HEK293 (cell line): ENCODE measurements around the gene ZNF311.

ENCODE experiments used
- CTCF ChIA-PET: fragments of 350-600 bp; formaldehyde crosslinking; extraction: SDS; loops from one replicate; lab custom pipeline; 2021; ENCODE audit warnings: antibody characterized with exemption; lab: Yijun Ruan, JAX
- POLR2A ChIA-PET: fragments of 300-600 bp; formaldehyde crosslinking; extraction: SDS; loops from one replicate; lab custom pipeline; 2020; ENCODE audit warnings: antibody characterized with exemption, inconsistent platforms; lab: Yijun Ruan, JAX
- H3K27ac ChIP-seq: fragments of 200-500 bp; sonication (Bioruptor generic); 2 replicates; pipeline ENCODE4 v1.5.1; 2014; ENCODE audit warnings: low read depth, low read length, control low read depth, inconsistent platforms; ENCODE audit errors: extremely low read depth
- H3K36me3 ChIP-seq, 2 experiments: fragments of 200-500 bp in 1 of 2; sonication (Bioruptor generic) in 1 of 2; 1 replicate in 1 of 2; 2 replicates in 1 of 2; pipeline ENCODE4 v1.5.1; 2014 to 2017; ENCODE audit warnings: inconsistent platforms in 2 of 2, low read length in 2 of 2; ENCODE audit not compliant: control insufficient read depth in 2 of 2, insufficient read depth in 1 of 2
- H3K4me1 ChIP-seq: fragments of 200-500 bp; sonication (Bioruptor generic); 2 replicates; pipeline ENCODE4 v1.5.1; 2014; ENCODE audit warnings: mild to moderate bottlenecking, low read length, inconsistent platforms; ENCODE audit not compliant: control insufficient read depth, insufficient read depth
- H3K4me3 ChIP-seq: 2 replicates; pipeline ENCODE4 v1.5.1; 2011; ENCODE audit warnings: low read depth, mild to moderate bottlenecking, control low read depth, low read length, moderate library complexity
- H3K9me3 ChIP-seq: fragments of 200-500 bp; sonication (Bioruptor generic); 2 replicates; pipeline ENCODE4 v1.5.1; 2014; ENCODE audit warnings: low read depth, low read length, inconsistent platforms; ENCODE audit not compliant: control insufficient read depth, insufficient read depth
- EGR2 ChIP-seq: fragments of 450-650 bp; formaldehyde crosslinking; IDR thresholded peaks from 2 replicates; pipeline ENCODE4 v1.5.1; 2016; ENCODE audit warnings: low read depth, missing biosample characterization, missing genetic modification characterization
- GLI4 ChIP-seq: fragments of 450-650 bp; formaldehyde crosslinking; IDR thresholded peaks from 2 replicates; pipeline ENCODE4 v1.5.1; 2016; ENCODE audit warnings: missing biosample characterization, missing genetic modification characterization
- IKZF3 ChIP-seq: fragments of 450-650 bp; IDR thresholded peaks from 2 replicates; pipeline ENCODE4 v1.5.0; 2018; ENCODE audit warnings: missing biosample characterization, mild to moderate bottlenecking, missing genetic modification characterization, moderate library complexity
- MYNN ChIP-seq: fragments of 450-650 bp; formaldehyde crosslinking; IDR thresholded peaks from 2 replicates; pipeline ENCODE4 v1.5.1; 2016; ENCODE audit warnings: missing biosample characterization, missing genetic modification characterization, borderline replicate concordance
- ZBTB11 ChIP-seq: fragments of 450-650 bp; formaldehyde crosslinking; conservative IDR thresholded peaks from 2 replicates; pipeline ENCODE4 v1.5.1; 2016; ENCODE audit warnings: low read depth, missing biosample characterization, missing genetic modification characterization
- ZBTB26 ChIP-seq: fragments of 450-650 bp; formaldehyde crosslinking; optimal IDR thresholded peaks from 2 replicates; pipeline ENCODE3; 2016; ENCODE audit warnings: missing biosample characterization, mild to moderate bottlenecking, missing genetic modification characterization
- ZBTB48 ChIP-seq: fragments of 450-650 bp; formaldehyde crosslinking; IDR thresholded peaks from 2 replicates; pipeline ENCODE4 v1.5.1; 2016; ENCODE audit warnings: missing biosample characterization, missing genetic modification characterization
- ZFP37 ChIP-seq: fragments of 450-650 bp; formaldehyde crosslinking; IDR thresholded peaks from 2 replicates; pipeline ENCODE4 v1.5.1; 2016; ENCODE audit warnings: missing biosample characterization, missing genetic modification characterization
- ZNF133 ChIP-seq: fragments of 450-650 bp; formaldehyde crosslinking; IDR thresholded peaks from 2 replicates; pipeline ENCODE4 v1.5.1; 2016; ENCODE audit warnings: missing biosample characterization, missing genetic modification characterization
- ZNF24 ChIP-seq: fragments of 450-650 bp; formaldehyde crosslinking; IDR thresholded peaks from 2 replicates; pipeline ENCODE4 v1.5.1; 2016; ENCODE audit warnings: missing biosample characterization, missing genetic modification characterization
- ZNF341 ChIP-seq: fragments of 450-650 bp; formaldehyde crosslinking; IDR thresholded peaks from 2 replicates; pipeline ENCODE4; 2016; ENCODE audit warnings: low read depth, missing biosample characterization, missing genetic modification characterization
- ZNF501 ChIP-seq: fragments of 450-650 bp; formaldehyde crosslinking; IDR thresholded peaks from 2 replicates; pipeline ENCODE4 v1.5.1; 2016; ENCODE audit warnings: missing biosample characterization, missing genetic modification characterization
- ZNF521 ChIP-seq: fragments of 450-650 bp; formaldehyde crosslinking; IDR thresholded peaks from 2 replicates; pipeline ENCODE4 v1.5.1; 2017; ENCODE audit warnings: missing biosample characterization, mild to moderate bottlenecking, missing genetic modification characterization
- ZNF544 ChIP-seq: fragments of 450-650 bp; formaldehyde crosslinking; IDR thresholded peaks from 2 replicates; pipeline ENCODE4 v1.5.0; 2017; ENCODE audit warnings: missing biosample characterization, missing genetic modification characterization
- ZNF624 ChIP-seq: fragments of 450-650 bp; formaldehyde crosslinking; IDR thresholded peaks from 2 replicates; pipeline ENCODE4 v1.5.1; 2017; ENCODE audit warnings: missing biosample characterization, missing genetic modification characterization
- ZSCAN16 ChIP-seq: fragments of 450-650 bp; formaldehyde crosslinking; IDR thresholded peaks from 2 replicates; pipeline ENCODE4 v1.5.1; 2016; ENCODE audit warnings: missing biosample characterization, missing genetic modification characterization
- TF ChIP-seq, protein P1 (sequence below): fragments of 450-650 bp; formaldehyde crosslinking; IDR thresholded peaks from 2 replicates; pipeline ENCODE4 v1.5.1; 2016; ENCODE audit warnings: missing biosample characterization, missing genetic modification characterization, borderline replicate concordance
- TF ChIP-seq, protein P2 (sequence below): fragments of 450-650 bp; formaldehyde crosslinking; IDR thresholded peaks from 2 replicates; pipeline ENCODE4 v1.5.1; 2016; ENCODE audit warnings: missing biosample characterization, missing genetic modification characterization
- TF ChIP-seq, protein P3 (sequence below): fragments of 450-650 bp; formaldehyde crosslinking; IDR thresholded peaks from 2 replicates; pipeline ENCODE4 v1.5.1; 2016; ENCODE audit warnings: missing biosample characterization, missing genetic modification characterization

The ZNF311 gene

DNA sequence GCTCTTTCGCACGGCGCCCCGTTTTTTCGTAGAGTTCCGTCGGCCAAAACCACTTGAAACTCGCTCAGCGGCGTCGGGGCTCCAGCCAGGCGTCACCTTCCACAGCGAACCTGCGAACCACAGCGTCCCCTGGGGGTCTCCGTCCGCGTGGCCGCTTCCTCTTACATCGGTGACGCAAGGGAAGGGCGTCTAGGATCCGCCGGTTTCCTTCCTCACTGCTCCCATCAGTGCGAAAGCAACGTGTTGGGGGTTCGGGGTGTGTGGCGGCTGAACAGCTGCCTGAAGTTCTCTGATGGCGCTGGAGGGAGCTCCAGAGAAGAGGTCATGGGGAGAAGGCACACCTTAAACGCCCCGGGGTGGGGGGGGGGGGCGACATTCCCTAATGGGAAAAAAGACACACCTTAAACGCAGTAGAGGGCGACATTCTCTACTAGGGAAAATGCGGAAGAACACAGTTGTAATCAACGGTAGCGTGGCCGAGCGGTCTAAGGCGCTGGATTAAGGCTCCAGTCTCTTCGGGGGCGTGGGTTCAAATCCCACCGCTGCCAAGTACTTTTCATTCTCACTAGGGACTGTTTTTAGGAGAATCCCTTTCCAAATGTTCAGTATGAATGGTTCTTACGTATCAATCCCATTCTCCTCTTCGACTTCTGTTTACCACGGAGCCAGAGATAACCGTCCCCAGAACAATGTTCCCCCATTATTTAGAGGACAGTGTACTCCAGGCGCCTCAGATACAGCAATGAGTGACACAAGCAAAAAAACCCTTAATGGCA, 16.4 kb downstream of the ZNF311 start:
- H3K4me3 ChIP-seq = no peak overlapping the region

GRCh38 chr6:28985462-28986164, 19.5 kb downstream of the ZNF311 start:
- H3K4me3 ChIP-seq = peak overlapping the region; percentile 26
- POLR2A ChIA-PET = interaction anchor here (0.6 to 2.7 kb wide), 20 partner anchors 11 to 562 kb away, joined by 3 to 20 read pairs (median 4); partner anchors contain the start of gene TRIM27
- peak overlapping the region; percentile 44 for H3K27ac ChIP-seq
- H3K9me3 ChIP-seq = no peaks in the 10 kb centered on the region
- H3K36me3 ChIP-seq = no peaks in the 10 kb centered on the region
- H3K4me1 ChIP-seq = no peaks in the 10 kb centered on the region
- CTCF ChIA-PET = interaction anchor here (0.6 to 3.3 kb wide), 10 partner anchors 9 to 497 kb away, joined by 3 to 19 read pairs (median 3); no protein-coding TSS in a partner anchor
- TF ChIP-seq ZBTB26 (tag by site-specific recombination) (peak; percentile 29), ZNF521 (tag by site-specific recombination) (no peak), ZBTB11 (0 out of 2 replicates have a peak, but pooled peaks have one; percentile 38), IKZF3 (tag by site-specific recombination) (peak; percentile 82; the same call in 1 of the 2 replicates), ZNF501 (tag by site-specific recombination) (no peak), ZBTB48 (tag by site-specific recombination) (no peak; the same call in 1 of the 2 replicates), ZNF624 (tag by site-specific recombination) (no peak), EGR2 (tag by site-specific recombination) (0 out of 2 replicates have a peak, but pooled peaks have one; percentile 8), ZFP37 (no peak), ZNF133 (tag by site-specific recombination) (no peak), MYNN (tag by site-specific recombination) (no peak), ZNF341 (tag by site-specific recombination) (0 out of 2 replicates have a peak, but pooled peaks have one; percentile 19), ZSCAN16 (no peak), ZNF24 (tag by site-specific recombination) (peak; percentile 17; the same call in 1 of the 2 replicates), GLI4 (no peak)
- TF ChIP-seq, protein P1, sequence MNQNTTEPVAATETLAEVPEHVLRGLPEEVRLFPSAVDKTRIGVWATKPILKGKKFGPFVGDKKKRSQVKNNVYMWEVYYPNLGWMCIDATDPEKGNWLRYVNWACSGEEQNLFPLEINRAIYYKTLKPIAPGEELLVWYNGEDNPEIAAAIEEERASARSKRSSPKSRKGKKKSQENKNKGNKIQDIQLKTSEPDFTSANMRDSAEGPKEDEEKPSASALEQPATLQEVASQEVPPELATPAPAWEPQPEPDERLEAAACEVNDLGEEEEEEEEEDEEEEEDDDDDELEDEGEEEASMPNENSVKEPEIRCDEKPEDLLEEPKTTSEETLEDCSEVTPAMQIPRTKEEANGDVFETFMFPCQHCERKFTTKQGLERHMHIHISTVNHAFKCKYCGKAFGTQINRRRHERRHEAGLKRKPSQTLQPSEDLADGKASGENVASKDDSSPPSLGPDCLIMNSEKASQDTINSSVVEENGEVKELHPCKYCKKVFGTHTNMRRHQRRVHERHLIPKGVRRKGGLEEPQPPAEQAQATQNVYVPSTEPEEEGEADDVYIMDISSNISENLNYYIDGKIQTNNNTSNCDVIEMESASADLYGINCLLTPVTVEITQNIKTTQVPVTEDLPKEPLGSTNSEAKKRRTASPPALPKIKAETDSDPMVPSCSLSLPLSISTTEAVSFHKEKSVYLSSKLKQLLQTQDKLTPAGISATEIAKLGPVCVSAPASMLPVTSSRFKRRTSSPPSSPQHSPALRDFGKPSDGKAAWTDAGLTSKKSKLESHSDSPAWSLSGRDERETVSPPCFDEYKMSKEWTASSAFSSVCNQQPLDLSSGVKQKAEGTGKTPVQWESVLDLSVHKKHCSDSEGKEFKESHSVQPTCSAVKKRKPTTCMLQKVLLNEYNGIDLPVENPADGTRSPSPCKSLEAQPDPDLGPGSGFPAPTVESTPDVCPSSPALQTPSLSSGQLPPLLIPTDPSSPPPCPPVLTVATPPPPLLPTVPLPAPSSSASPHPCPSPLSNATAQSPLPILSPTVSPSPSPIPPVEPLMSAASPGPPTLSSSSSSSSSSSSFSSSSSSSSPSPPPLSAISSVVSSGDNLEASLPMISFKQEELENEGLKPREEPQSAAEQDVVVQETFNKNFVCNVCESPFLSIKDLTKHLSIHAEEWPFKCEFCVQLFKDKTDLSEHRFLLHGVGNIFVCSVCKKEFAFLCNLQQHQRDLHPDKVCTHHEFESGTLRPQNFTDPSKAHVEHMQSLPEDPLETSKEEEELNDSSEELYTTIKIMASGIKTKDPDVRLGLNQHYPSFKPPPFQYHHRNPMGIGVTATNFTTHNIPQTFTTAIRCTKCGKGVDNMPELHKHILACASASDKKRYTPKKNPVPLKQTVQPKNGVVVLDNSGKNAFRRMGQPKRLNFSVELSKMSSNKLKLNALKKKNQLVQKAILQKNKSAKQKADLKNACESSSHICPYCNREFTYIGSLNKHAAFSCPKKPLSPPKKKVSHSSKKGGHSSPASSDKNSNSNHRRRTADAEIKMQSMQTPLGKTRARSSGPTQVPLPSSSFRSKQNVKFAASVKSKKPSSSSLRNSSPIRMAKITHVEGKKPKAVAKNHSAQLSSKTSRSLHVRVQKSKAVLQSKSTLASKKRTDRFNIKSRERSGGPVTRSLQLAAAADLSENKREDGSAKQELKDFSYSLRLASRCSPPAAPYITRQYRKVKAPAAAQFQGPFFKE (tag by site-specific recombination) = no peak
- TF ChIP-seq, protein P2, sequence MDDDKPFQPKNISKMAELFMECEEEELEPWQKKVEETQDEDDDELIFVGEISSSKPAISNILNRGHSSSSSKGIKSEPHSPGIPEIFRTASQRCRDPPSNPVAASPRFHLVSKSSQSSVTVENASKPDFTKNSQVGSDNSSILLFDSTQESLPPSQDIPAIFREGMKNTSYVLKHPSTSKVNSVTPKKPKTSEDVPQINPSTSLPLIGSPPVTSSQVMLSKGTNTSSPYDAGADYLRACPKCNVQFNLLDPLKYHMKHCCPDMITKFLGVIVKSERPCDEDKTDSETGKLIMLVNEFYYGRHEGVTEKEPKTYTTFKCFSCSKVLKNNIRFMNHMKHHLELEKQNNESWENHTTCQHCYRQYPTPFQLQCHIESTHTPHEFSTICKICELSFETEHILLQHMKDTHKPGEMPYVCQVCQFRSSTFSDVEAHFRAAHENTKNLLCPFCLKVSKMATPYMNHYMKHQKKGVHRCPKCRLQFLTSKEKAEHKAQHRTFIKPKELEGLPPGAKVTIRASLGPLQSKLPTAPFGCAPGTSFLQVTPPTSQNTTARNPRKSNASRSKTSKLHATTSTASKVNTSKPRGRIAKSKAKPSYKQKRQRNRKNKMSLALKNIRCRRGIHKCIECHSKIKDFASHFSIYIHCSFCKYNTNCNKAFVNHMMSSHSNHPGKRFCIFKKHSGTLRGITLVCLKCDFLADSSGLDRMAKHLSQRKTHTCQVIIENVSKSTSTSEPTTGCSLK = no peak

More for the DNA sequence above, 16.4 kb downstream of the ZNF311 start:
- ChIA-PET CTCF (interaction anchor here (0.6 to 1.2 kb wide), 2 partner anchors 28 to 97 kb away, joined by 3 to 4 read pairs; no protein-coding TSS in a partner anchor), POLR2A (no interaction called here)
- Histone ChIP-seq H3K9me3 (no peaks in the 10 kb centered on the region), H3K4me1 (no peaks in the 10 kb centered on the region), H3K27ac (no peak overlapping the region), H3K36me3 (no peaks in the 10 kb centered on the region)
- TF ChIP-seq ZNF544 (tag by site-specific recombination) = no peak
- TF ChIP-seq, protein P3, sequence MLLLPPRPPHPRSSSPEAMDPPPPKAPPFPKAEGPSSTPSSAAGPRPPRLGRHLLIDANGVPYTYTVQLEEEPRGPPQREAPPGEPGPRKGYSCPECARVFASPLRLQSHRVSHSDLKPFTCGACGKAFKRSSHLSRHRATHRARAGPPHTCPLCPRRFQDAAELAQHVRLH = no peak
